Erythroblast (primary cell): ENCODE data around the gene NHLH1.

ENCODE experiments used
- GATA1 ChIP-seq: IDR thresholded peaks from 2 replicates; pipeline ENCODE4 v1.6.1; 2011; ENCODE audit warnings: low read depth, mild to moderate bottlenecking, control low read depth, low read length, moderate library complexity
- POLR2A ChIP-seq: IDR thresholded peaks from 2 replicates; pipeline ENCODE4 v1.6.1; 2011; ENCODE audit warnings: mild to moderate bottlenecking, low read length

- TF ChIP-seq POLR2A, result no peak
- TF ChIP-seq GATA1, result no peak
Measured at GRCh38 chr1:160363951-160364735, 2.7 kb upstream of the NHLH1 start.
